Fibroblast of skin of back (primary cell): Measurements from ENCODE around the gene SCUBE1.

Source experiments
- DNase-seq: peaks from one replicate; pipeline ENCODE4 v3.0.0-alpha.2; 2013

SCUBE1 gene

DNA sequence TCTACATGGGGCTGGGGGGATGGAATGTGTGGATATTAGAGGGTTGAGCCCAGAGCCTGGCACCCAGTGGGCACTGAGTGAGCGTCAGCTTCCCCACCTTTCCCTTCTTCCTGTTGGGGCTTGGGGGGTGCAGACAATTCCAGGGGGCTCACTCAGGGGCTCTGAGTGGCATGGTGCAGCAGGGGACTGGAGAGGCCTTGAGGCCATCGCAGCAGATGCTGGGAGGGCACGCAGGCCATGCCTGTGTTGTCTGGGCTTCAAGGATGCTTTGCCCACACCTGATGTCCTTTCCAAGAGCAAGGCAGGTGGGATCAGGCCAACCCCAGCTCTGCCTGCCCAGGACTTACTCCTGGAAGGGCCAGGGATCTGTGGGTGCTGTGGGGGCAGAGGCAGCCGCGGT, 145.0 kb downstream of the SCUBE1 start:
- no peak for DNase-seq

DNA sequence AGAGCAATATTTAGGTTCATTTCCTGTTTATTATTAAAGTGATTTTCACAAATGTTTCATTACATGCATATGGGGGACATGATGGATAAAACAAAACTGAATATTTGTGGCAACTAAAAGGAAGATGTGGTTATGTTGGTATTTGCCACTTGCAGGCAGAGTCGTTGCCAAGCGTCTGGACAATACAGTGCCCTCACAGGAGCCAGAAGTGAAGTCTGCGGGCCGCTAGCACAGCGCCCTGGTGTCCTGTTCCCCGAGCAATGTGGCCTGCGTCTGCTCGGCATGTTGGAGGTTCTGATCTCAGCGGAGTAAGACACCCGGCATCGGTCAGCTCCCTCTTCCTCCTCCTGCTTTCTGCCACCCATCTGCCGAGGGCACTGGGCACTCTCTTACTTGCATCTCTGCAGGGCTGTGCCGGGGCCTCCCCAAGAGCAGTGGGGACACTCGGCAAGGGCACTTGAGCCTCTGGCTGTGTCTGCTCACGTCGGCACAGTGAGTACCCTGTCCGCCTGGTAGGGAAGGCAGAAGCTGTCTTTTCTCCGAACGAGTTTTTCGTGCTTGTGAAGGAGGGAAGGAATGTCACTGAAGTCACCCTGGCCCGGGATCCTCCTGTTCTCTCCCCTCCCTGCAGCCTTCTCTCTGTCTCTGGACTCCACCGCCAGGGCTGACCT, 145.8 kb downstream of the SCUBE1 start:
- peak; percentile 68 for DNase-seq

GRCh38 chr22:43191831-43192230, 151.3 kb downstream of the SCUBE1 start:
- DNase-seq: no peak

GRCh38 chr22:43188829-43189545, 154.2 kb downstream of the SCUBE1 start:
- DNase-seq: no peak

DNA sequence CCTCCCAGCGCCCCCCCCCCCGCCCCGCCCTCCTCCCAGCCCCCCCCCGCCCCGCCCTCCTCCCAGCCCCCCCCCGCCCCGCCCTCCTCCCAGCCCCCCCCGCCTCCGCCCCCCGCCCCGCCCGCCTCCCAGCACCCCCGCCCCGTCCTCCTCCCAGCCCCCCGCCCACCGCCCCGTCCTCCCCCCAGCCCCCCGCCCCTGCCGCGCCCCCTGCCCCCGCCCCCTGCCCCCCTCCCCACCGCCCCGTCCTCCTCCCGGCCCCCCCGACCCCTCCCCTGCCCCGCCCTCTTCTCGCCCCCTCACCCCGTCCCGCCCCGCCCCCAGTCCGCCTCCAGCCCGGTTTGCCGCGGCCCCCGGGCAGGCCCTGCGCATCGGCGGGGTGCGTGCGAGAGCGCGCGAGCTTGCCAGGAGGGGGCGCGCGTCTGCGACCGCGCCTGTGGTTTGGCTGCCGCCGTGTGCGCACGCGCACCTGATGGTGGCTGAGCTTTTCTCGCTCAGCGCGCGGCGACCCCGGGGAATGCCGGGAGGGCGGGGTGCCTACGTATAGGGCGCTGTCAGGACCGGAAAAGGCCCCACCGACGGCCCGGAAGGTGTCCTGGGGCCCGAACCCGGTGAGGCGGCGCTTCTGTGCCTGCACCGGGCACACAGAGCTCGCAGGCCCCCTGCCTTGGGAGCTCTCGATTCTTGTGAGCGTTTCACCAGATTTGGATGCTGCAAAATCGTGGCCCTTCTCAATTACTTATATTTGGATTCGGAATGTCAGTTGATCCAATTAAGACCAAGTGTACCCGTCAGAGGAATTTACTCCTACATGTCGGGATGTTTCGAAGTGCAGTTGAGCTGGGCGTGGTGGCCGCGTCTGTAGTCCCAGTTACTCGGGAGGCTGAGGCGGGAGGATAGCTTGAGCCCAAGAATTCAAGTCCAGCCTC, 155.7 kb downstream of the SCUBE1 start:
- DNase-seq: peak; percentile 92

- DNase-seq: peak; percentile 60
These were observed 156.7 kb downstream of the SCUBE1 start, which contains the start of gene TTLL12 for GRCh38 chr22:43186272-43187170. TTLL12 (minus strand) TSS chr22:43187134; CDS start chr22:43187069, 65 bp downstream.

DNA sequence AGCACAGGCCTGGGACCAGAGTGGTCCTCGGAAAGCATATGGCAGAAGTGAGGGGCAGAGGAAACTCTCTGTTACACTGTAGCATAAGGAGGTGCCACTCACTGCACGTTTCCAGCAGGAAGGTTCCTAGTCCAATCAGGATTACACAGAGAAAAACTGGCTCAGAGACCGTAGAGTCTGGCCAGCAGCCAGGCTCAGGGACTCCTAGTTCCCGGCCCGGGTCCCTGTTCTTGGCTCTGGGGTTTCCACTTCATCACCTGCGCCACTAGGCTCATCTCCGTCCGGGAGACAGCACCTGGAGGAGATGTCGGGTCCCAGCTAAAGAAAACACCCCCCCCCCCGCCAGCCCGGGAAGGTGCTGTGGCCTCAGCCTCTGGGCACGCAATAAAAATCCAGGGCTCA, 157.3 kb downstream of the SCUBE1 start:
- DNase-seq: peak; percentile 41

DNA sequence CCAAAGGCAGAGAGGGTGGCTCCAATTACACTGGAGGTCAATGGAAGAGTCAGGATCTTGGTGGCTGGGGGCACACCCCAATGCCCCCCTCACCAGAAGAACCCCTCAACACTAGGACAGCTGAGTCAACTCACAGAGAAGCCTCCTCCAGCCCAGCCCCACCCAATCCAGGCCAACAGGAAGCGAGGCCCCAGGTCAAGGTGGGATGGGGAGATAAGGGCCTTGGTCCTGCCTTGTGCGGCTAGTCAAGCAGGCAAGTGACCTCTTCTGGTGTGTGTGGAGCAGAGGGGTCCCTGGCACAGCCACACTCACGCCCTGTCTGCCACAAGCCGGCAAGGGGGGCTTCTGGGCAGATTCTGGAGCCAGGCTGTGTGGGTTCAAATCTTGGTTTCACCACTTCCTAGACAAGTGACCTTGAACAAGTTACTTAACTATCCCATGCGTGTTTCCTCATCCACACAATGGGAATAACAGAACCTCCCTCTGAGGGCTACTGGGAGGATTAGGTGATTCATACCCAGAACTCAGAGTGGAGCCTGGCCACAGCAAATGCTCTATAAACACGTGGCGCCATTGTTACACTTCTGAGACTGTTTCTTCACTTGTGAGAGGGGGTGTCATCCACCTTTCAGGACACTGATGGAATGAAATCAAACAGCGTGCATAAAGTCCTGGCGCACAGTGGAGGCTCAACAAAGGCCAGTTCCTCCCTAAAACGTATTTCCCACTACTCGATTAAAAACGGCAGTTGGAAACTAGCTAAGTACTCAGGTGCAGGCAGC, 159.5 kb downstream of the SCUBE1 start:
- DNase-seq: peak; percentile 24

DNA sequence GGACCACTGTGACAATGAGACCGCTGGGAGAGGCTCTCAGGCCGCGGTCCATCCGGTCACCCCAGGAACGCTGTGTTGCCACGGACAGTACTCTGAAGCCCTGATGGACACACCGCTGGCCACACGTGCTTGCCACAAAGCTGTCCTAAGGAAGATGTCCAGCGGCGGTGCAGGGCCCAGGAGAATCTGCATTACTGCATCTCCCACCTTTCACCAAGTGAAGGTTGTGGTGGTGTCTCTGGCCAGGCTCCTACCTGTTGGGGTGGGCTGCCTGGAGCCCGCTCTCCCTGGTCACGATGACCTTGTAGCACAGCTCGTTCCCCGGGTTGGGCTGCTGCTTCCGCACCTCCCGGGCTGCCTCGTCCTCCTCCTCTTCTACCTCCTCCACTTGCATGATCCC, 160.4 kb downstream of the SCUBE1 start:
- no peak for DNase-seq

DNA sequence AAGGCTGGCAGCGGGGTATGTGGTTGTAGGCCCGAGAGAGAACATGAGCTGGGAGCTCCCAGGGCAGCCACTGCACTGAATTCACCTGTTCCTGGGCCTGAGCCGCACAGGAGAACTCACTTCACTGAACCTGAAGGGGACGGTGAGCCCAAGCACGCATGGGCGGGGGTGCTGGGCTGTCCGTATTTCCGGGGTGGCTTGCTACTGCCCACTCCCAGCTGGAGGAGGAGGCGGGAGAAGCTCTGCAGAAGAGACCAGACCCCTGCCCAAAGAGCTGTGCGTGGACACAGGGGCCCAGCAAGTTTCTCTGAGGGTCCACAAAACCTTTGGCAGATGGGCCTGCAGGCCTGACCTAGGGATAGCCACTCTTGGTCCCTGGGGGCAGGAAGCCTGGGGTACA, 161.1 kb downstream of the SCUBE1 start:
- no peak for DNase-seq

DNA sequence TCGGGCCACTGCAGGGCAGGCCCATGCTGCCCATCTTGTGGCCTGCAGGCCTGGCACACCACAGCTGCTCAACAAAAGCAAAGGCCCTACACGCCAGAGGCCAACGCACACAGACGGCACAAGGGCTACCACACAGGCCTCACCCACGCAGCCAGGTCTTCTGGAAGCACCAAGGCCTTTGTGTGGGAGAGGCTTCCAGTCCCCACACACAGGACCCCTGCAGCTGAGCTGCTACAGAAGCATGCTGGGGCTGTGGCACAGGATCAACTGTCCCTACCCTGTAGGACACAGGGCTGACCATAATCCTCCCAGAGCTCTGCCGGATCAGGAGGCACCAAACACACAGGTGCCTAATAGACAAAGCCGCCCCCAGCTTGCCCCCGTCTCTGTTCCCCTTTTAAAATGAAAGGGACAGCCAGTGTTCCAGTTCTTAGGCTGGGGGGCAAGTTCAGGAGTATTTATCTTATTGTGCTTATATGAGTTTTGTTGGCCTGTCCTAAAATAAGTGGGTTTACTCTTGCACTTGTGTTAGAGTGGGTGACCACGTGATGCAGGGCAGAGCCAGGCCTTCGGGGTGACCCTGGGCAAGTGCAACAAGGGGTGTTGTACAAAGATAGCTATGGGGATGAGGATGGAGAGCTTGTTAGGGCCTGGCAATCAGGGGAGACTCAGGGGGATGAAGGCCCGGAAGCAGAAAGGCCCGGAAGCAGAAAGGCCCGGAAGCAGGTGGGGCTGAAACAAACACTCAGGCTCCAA, 161.7 kb downstream of the SCUBE1 start:
- DNase-seq: no peak

- no peak for DNase-seq
These were observed 162.5 kb downstream of the SCUBE1 start for GRCh38 chr22:43180670-43181069.

- no peak for DNase-seq
These were observed 163.3 kb downstream of the SCUBE1 start for GRCh38 chr22:43179911-43180195.

GRCh38 chr22:43179146-43179910, 163.8 kb downstream of the SCUBE1 start:
- DNase-seq: no peak

DNA sequence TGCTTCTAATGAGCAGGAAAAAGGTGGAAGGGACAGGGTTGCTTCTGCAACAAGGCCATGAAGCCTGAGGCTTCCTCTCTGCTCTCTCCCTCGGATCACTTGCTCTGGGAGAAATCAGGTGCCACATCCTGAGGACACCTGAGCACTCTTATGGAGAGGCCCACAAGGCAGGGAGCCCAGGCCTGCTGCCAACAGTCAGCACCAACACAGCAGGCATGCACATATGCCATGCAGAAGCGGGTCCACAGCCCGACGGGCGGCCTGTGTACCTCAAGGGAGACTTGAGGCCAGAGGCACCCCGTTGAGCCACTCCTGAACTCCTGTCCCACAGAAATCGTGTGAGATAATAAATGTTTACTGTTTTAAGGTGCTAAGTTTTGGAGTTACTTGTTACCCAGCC, 165.7 kb downstream of the SCUBE1 start:
- DNase-seq: no peak

GRCh38 chr22:43176090-43176489, 167.1 kb downstream of the SCUBE1 start:
- no peak for DNase-seq

DNA sequence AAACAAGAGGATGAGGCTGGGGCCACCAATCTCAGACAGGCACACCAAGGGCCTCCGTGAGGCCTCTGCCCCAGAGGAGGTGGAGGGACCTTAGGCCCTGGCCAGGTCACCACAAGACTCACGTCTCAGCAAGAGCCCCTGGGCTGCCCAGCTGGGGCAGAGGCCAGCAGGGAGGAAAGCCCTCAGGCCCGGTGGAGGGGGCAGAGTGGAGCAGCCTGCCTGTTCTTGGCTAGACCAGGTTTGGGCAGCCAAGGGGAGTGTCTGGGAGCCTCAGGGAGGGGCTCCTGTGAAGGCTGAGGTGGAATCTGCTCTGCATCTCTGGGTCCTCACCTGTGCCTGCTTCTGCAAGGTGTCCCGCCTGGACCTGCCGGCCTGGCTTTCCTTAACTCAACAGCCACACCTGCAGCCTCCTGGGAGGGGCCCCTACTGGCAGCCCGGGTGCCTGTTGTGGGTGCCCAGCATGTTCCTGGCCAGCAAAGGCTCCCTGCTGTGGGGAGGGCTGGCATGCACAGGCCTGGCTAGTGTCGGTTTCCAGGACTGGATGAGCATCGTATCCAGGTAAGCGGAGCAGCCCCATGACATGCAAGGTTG, 168.1 kb downstream of the SCUBE1 start:
- DNase-seq: no peak

GRCh38 chr22:43173976-43174720, 169.0 kb downstream of the SCUBE1 start:
- DNase-seq: no peak

DNA sequence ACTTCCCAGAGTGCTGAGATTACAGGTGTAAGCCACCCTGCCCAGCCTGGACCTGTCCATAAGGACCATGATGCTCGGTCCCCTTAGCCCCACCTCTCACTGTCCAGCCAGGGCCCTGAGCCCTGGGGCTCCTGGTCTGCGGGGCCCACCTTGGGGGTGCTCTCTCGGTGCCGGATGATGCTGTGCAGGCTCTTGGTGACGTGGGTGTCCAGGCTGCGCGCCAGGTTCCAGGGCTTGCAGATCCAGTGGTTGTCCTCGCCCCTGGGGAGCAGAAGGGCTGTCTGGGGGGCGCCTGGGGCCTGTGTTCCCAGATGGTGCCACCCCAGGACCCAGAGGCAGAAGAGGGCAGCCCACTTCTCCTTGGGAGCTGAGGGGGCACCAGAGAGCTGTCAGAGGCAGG, 169.6 kb downstream of the SCUBE1 start:
- no peak for DNase-seq
